ENCODE measurements around the gene PTPRT. TPM values are rescaled to one million over a fixed set of nuclear protein-coding genes. Genes with fewer than 3 reads are reported as not detected.

Gene PTPRT
- total RNA-seq, 1 donor from 2014 or later = 23.5 TPM

DNA sequence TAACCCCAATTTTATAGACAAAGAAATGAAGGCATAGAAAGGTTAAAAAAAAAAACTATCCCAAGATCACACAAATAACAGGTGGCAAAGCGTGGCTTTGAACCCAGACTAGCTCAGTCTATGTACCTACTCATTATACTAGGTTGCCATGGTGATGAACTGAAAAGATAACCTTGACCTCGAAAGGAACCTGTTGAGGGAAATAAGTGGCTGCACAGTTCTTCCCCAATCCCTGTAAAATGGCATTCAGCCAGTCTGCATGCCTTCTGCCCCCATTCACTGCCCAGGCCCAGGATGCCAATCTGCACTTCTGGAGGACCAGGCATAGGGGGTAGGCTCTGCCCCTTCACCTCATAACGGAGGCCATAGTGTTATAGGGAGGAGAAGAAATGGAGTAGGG is 295.2 kb downstream of the PTPRT start:
- no peaks in the 10 kb centered on the region for H3K4me1 ChIP-seq
- no peaks in the 10 kb centered on the region for H3K9me3 ChIP-seq
- intact Hi-C loops (cut with DNase I) = no loop called here
- no peak overlapping the region for H3K4me3 ChIP-seq
- H3K27me3 ChIP-seq = no peaks in the 10 kb centered on the region
- no peak overlapping the region for H3K27ac ChIP-seq
- no peaks in the 10 kb centered on the region for H3K36me3 ChIP-seq
- TF ChIP-seq, protein P1, sequence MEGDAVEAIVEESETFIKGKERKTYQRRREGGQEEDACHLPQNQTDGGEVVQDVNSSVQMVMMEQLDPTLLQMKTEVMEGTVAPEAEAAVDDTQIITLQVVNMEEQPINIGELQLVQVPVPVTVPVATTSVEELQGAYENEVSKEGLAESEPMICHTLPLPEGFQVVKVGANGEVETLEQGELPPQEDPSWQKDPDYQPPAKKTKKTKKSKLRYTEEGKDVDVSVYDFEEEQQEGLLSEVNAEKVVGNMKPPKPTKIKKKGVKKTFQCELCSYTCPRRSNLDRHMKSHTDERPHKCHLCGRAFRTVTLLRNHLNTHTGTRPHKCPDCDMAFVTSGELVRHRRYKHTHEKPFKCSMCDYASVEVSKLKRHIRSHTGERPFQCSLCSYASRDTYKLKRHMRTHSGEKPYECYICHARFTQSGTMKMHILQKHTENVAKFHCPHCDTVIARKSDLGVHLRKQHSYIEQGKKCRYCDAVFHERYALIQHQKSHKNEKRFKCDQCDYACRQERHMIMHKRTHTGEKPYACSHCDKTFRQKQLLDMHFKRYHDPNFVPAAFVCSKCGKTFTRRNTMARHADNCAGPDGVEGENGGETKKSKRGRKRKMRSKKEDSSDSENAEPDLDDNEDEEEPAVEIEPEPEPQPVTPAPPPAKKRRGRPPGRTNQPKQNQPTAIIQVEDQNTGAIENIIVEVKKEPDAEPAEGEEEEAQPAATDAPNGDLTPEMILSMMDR (IDR thresholded peaks at IDR 0.05) = no peak
- DNase-seq (ENCODE audit: low spot score in 2 of 2) = no peak

DNA sequence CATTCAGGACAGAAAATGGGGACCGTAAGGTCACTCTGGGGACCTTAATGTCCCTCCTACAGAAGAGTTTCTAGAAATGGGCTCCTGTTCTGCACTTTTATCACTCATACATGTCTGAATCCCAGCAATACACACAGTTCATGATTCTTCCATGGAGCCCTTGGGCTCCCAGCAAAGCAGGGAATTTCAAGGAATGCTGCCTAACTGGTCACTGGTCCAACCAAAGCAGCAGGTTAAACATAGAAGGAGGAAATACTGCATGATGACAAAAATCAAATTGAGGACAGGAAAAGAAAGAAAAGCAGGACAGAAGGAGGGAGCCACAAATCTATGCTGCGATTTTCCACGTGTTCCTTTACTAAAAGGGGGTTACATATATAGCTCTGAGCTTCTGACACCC is 300.2 kb downstream of the PTPRT start:
- H3K4me3 ChIP-seq = no peak overlapping the region
- TF ChIP-seq, protein P1 (IDR thresholded peaks at IDR 0.05) = no peak
- no peaks in the 10 kb centered on the region for H3K9me3 ChIP-seq
- intact Hi-C loops (cut with DNase I) = no loop called here
- no peaks in the 10 kb centered on the region for H3K36me3 ChIP-seq
- DNase-seq (ENCODE audit: low spot score in 2 of 2) = no peak
- H3K4me1 ChIP-seq = no peaks in the 10 kb centered on the region
- H3K27ac ChIP-seq = no peak overlapping the region
- no peaks in the 10 kb centered on the region for H3K27me3 ChIP-seq

DNA sequence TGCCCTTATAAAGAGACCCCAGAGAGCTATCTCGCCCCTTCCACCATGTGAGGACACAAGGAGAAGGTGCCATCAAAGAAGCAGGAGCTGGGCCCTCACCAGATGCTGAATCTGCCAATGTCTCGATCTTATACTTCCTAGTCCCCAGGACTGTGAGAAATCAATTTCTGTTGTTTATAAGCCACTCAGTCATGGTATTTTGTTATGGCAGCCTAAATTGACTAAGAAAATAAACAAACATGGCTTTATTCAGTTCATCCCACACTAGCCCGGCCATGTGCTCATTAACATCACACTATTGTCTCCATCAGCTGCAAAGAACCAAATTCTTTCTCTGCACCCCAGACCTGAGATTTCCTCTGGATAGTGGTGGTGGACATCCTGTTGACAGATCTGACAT is 302.4 kb downstream of the PTPRT start:
- Histone ChIP-seq H3K4me1 (no peaks in the 10 kb centered on the region), H3K27me3 (no peaks in the 10 kb centered on the region), H3K4me3 (no peak overlapping the region), H3K9me3 (no peaks in the 10 kb centered on the region), H3K27ac (no peak overlapping the region), H3K36me3 (no peaks in the 10 kb centered on the region)
- DNase-seq (ENCODE audit: low spot score in 2 of 2) = no peak
- TF ChIP-seq, protein P1 (IDR thresholded peaks at IDR 0.05) = no peak
- intact Hi-C loops (cut with DNase I) = no loop called here

DNA sequence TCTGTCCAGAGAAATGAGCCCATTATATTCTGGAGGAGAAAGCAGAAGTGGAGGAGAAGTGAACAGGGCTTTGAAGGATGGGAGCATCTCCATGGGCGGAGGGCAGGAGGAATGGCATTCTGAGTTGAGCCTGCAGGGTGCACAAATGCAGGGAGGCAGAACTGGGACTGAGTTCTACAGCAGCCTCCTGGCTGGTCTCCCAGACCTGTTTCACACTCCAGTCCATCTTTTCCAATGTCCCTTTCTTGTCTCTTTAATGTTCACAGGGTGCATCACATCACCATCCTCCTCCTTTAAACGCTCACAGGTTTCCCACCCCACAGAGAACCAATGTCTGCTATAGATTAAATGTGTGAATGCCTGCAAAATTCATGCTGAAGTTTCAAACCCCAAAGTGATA is 302.9 kb downstream of the PTPRT start:
- TF ChIP-seq, protein P1 (IDR thresholded peaks at IDR 0.05) = no peak
- Histone ChIP-seq H3K4me3 (no peak overlapping the region), H3K4me1 (no peaks in the 10 kb centered on the region), H3K27ac (no peak overlapping the region), H3K9me3 (no peaks in the 10 kb centered on the region), H3K27me3 (no peaks in the 10 kb centered on the region), H3K36me3 (no peaks in the 10 kb centered on the region)
- intact Hi-C loops (cut with DNase I) = no loop called here
- DNase-seq (ENCODE audit: low spot score in 2 of 2) = no peak

DNA sequence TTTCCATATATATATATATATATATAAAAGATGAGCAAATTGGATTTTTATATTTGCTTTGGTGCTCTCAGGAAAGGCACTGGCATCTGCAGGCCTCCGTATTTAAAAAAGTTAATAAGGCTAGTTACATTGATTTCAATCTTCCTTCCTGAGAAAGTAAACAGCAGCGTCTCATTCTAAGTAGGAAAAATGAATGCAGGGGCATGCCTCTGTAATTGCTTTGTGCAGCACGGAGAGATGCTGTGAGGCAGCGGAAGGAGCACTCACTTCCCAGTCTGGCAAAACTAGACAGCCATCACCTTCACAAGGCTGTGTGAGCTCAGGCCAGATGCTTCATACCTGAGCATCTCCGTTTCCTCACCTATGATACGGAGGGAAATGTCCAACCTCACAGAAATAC is 303.7 kb downstream of the PTPRT start:
- H3K4me3 ChIP-seq = no peak overlapping the region
- DNase-seq (ENCODE audit: low spot score in 2 of 2) = no peak
- no peaks in the 10 kb centered on the region for H3K36me3 ChIP-seq
- H3K27ac ChIP-seq = no peak overlapping the region
- H3K9me3 ChIP-seq = no peaks in the 10 kb centered on the region
- no peaks in the 10 kb centered on the region for H3K27me3 ChIP-seq
- no peaks in the 10 kb centered on the region for H3K4me1 ChIP-seq
- TF ChIP-seq, protein P1 (IDR thresholded peaks at IDR 0.05) = no peak
- intact Hi-C loops (cut with DNase I) = no loop called here

DNA sequence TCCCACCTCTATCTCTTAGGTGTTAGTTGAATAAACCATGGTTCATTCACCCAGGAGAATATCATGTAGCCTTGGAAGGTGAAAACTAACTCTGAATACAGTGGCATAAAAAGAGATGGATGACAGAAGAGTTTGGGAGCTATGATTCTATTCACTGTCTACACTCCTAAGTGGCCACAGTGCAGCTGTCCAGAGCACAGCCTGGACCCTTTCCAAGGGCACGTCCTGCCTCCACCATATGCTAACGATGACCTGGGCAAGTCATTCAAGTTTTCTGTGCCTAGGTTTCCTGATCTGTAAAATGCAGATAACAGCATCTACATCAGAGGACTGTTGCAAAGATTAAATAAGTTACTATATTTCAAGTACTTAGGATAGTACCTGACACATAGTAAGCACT is 314.1 kb downstream of the PTPRT start:
- Histone ChIP-seq H3K9me3 (no peaks in the 10 kb centered on the region), H3K36me3 (no peaks in the 10 kb centered on the region), H3K4me3 (no peak overlapping the region), H3K4me1 (no peaks in the 10 kb centered on the region), H3K27ac (no peak overlapping the region), H3K27me3 (no peaks in the 10 kb centered on the region)
- TF ChIP-seq, protein P1 (IDR thresholded peaks at IDR 0.05) = no peak
- intact Hi-C loops (cut with DNase I) = no loop called here
- no peak for DNase-seq (ENCODE audit: low spot score in 2 of 2)
